ENCODE measurements around the gene IFI44. TPM values are rescaled to one million over a fixed set of nuclear protein-coding genes. Genes with fewer than 3 reads are reported as not detected.

The IFI44 gene, protein sequence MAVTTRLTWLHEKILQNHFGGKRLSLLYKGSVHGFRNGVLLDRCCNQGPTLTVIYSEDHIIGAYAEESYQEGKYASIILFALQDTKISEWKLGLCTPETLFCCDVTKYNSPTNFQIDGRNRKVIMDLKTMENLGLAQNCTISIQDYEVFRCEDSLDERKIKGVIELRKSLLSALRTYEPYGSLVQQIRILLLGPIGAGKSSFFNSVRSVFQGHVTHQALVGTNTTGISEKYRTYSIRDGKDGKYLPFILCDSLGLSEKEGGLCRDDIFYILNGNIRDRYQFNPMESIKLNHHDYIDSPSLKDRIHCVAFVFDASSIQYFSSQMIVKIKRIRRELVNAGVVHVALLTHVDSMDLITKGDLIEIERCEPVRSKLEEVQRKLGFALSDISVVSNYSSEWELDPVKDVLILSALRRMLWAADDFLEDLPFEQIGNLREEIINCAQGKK
- polyA plus RNA-seq (2013, experiment 1 of 4), result not detected
- not detected for polyA plus RNA-seq (2013, experiment 2 of 4)
- polyA plus RNA-seq (2013, experiment 3 of 4), result not detected
- polyA plus RNA-seq (2013, experiment 4 of 4), result not detected

DNA sequence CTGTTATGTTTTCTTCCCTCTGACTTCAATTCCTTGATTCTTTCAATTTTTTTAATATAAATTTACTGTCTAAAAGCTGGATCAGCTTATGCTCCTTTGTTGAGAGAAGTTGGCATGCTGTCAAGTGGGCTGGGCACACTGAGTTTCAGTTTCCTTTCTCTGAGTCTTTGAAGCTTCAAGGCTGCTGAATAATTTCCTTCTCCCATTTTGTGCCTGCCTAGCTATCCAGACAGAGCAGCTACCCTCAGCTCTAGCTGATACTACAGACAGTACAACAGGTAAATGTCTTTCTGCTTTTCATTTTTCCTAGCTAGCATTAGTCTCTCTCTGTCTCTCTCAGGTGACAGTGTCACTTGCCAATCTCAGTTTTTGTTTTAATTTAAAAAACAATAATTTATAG lies at the start of gene IFI44:
Gene IFI44, plus strand, starts transcription at position 204 of the 400 bp plus-strand sequence. CDS start 365 bp downstream, outside the sequence.
- Histone ChIP-seq H3K27ac (ENCODE audit: insufficient read depth, low read depth, low read length, poor library complexity, severe bottlenecking) (no peak within 1 kb of the TSS), H3K4me1 (ENCODE audit: control insufficient read depth, insufficient read depth, low read length) (no peaks in the 10 kb centered on the region), H3K9me3 (ENCODE audit: control insufficient read depth, low read length) (no peaks in the 10 kb centered on the region), H3K4me3 (ENCODE audit: insufficient read depth, low read depth, low read length) (no peak within 1 kb of the TSS), H3K36me3 (ENCODE audit: control insufficient read depth, insufficient read depth, low read length) (no peaks in the 10 kb centered on the region), H3K27me3 (ENCODE audit: control insufficient read depth, insufficient read depth, low read length, poor library complexity, severe bottlenecking) (no peaks in the 10 kb centered on the region)

DNA sequence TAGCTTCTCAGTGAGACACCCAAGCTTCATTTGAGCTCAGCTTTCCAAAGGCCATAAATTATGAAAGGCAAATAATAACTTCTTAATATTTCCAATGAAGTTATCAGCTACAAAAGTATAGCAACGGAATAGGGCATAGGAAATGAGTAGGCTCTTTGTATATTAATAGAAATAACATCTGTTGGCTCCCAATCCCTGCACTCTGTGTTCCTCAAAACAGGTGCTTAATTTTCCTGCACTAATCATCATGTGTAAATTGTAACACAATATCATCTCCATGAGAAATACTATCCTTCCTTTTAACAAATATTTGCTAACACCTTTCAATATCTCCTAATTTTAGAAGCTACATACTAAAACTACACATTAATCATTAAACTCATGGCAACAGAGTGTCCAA lies 48.6 kb upstream of the IFI44 start:
- Histone ChIP-seq H3K9me3 (ENCODE audit: control insufficient read depth, low read length) (no peaks in the 10 kb centered on the region), H3K4me1 (ENCODE audit: control insufficient read depth, insufficient read depth, low read length) (no peaks in the 10 kb centered on the region), H3K4me3 (ENCODE audit: insufficient read depth, low read depth, low read length) (no peak overlapping the region), H3K27me3 (ENCODE audit: control insufficient read depth, insufficient read depth, low read length, poor library complexity, severe bottlenecking) (no peaks in the 10 kb centered on the region), H3K27ac (ENCODE audit: insufficient read depth, low read depth, low read length, poor library complexity, severe bottlenecking) (no peak overlapping the region), H3K36me3 (ENCODE audit: control insufficient read depth, insufficient read depth, low read length) (no peaks in the 10 kb centered on the region)
- no CpG with 5 or more reads among the region's 1 CpG for WGBS, 2 experiments

DNA sequence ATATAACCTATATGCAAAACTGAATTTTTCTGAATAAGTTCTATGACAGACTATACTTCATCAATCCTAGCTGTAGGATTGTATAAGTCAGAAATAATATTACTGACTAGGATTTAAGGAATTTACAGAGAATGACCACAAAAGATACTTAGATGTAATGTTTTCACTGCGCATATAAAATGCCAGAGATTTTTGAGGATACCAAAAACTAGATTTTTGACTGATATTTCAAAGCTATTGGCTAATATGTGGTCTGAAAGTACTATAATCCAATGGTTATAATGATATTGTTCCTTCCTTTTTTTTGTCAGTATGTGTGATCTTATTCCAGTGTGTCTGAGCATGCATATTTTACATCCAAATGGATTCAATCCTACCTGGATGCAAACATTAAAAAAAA lies 46.4 kb upstream of the IFI44 start:
- Histone ChIP-seq H3K27ac (ENCODE audit: insufficient read depth, low read depth, low read length, poor library complexity, severe bottlenecking) (no peak overlapping the region), H3K36me3 (ENCODE audit: control insufficient read depth, insufficient read depth, low read length) (no peaks in the 10 kb centered on the region), H3K9me3 (ENCODE audit: control insufficient read depth, low read length) (no peaks in the 10 kb centered on the region), H3K27me3 (ENCODE audit: control insufficient read depth, insufficient read depth, low read length, poor library complexity, severe bottlenecking) (no peaks in the 10 kb centered on the region), H3K4me1 (ENCODE audit: control insufficient read depth, insufficient read depth, low read length) (no peaks in the 10 kb centered on the region), H3K4me3 (ENCODE audit: insufficient read depth, low read depth, low read length) (no peak overlapping the region)
- WGBS, 2 experiments, result 91 to 100% methylated on average over 1 of the region's 1 CpG

DNA sequence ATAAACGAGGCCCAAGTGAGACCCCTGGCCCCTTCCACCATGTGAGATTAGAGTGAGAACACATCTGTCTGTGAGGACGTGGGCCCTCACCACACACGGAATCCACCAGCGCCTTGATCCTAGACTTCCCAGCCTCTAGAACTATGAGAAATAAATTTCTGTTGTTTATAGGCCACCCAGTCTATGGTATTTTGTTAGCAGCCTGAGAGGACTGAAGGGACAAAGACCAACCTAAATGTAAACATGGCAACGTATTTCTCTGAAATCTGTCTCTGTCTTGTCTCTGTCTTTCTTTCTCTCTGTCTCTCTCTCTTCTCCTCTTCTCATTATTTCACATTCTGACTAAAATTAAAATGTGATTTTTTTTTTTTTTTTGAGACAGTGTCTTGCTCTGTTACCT lies 45.0 kb upstream of the IFI44 start:
- no peaks in the 10 kb centered on the region for H3K27me3 ChIP-seq (ENCODE audit: control insufficient read depth, insufficient read depth, low read length, poor library complexity, severe bottlenecking)
- WGBS, 2 experiments, result 73 to 92% methylated on average over 4 to 5 of the region's 5 CpGs
- no peak overlapping the region for H3K4me3 ChIP-seq (ENCODE audit: insufficient read depth, low read depth, low read length)
- no peaks in the 10 kb centered on the region for H3K4me1 ChIP-seq (ENCODE audit: control insufficient read depth, insufficient read depth, low read length)
- H3K36me3 ChIP-seq (ENCODE audit: control insufficient read depth, insufficient read depth, low read length), result no peaks in the 10 kb centered on the region
- H3K27ac ChIP-seq (ENCODE audit: insufficient read depth, low read depth, low read length, poor library complexity, severe bottlenecking), result no peak overlapping the region
- H3K9me3 ChIP-seq (ENCODE audit: control insufficient read depth, low read length), result no peaks in the 10 kb centered on the region

DNA sequence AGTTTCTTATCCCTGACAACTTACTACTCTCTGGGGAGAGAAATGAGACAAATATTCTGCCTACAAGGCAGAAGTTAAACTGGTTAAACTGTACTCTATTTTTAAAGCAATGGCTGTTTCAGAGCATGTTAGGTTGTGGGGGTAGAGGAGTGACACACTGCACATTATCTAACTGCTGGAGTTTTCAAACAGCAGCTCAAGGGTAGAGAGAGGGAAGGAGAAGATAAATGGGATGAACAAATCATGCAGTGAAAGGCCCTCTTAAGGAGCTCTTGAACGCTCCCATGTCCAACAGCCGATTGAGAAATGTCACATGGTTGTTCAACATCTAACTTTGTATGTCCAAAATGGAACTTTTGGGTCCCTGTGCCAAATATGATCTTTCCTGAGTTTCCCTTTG lies 43.4 kb upstream of the IFI44 start:
- H3K4me1 ChIP-seq (ENCODE audit: control insufficient read depth, insufficient read depth, low read length), result no peaks in the 10 kb centered on the region
- H3K27ac ChIP-seq (ENCODE audit: insufficient read depth, low read depth, low read length, poor library complexity, severe bottlenecking), result no peak overlapping the region
- no peak overlapping the region for H3K4me3 ChIP-seq (ENCODE audit: insufficient read depth, low read depth, low read length)
- H3K27me3 ChIP-seq (ENCODE audit: control insufficient read depth, insufficient read depth, low read length, poor library complexity, severe bottlenecking), result no peaks in the 10 kb centered on the region
- H3K36me3 ChIP-seq (ENCODE audit: control insufficient read depth, insufficient read depth, low read length), result no peaks in the 10 kb centered on the region
- WGBS, 2 experiments, result 92 to 93% methylated on average over 2 of the region's 2 CpGs
- H3K9me3 ChIP-seq (ENCODE audit: control insufficient read depth, low read length), result no peaks in the 10 kb centered on the region

DNA sequence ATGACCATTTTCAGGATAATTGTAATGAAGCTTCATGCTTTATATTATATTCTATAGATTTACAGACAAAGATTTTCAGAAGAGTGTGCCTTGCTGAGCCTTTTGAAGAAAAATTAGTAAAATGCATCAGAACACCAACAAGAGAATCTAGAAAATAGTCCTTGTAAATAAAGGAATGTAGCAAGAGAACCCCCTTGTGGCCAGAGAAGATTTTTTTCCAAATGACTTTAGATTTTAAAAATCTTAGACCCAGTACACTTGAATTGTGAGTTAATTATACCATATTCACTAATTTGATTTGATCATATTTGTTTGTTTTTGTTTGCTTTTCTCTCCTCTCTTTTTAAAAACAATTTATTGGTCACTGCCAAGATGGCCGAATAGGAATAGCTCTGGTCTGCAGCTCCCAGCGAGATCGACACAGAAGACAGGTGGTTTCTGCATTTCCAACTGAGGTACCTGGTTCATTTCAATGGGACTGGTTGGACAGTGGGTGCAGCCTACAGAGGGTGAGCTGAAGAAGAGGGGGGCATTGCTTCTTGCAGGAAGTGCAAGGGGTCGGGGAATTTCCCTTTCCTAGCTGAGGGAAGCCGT lies 42.2 kb upstream of the IFI44 start:
- H3K36me3 ChIP-seq (ENCODE audit: control insufficient read depth, insufficient read depth, low read length), result no peaks in the 10 kb centered on the region
- no peaks in the 10 kb centered on the region for H3K4me1 ChIP-seq (ENCODE audit: control insufficient read depth, insufficient read depth, low read length)
- 86 to 94% methylated on average over 5 of the region's 5 CpGs for WGBS, 2 experiments
- H3K9me3 ChIP-seq (ENCODE audit: control insufficient read depth, low read length), result no peaks in the 10 kb centered on the region
- H3K27me3 ChIP-seq (ENCODE audit: control insufficient read depth, insufficient read depth, low read length, poor library complexity, severe bottlenecking), result no peaks in the 10 kb centered on the region
- H3K4me3 ChIP-seq (ENCODE audit: insufficient read depth, low read depth, low read length), result no peak overlapping the region
- no peak overlapping the region for H3K27ac ChIP-seq (ENCODE audit: insufficient read depth, low read depth, low read length, poor library complexity, severe bottlenecking)

DNA sequence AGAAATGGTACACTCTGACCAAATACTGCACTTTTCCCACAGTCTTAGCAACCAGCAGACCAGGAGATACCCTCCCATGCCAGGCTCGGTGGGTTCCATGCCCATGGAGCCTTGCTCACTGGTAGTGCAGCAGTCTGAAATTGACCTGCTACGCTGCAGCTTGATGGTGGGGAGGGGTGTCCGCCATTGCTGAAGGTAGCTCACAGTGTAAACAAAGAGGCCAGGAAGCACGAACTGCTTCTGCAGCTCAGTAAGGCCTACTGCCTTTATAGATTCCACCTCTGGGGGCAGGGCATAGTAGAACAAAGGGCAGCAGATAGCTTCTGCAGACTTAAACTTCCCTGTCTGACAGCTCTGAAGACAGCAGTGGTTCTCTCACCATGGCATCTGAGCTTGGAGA lies 41.7 kb upstream of the IFI44 start:
- Histone ChIP-seq H3K27me3 (ENCODE audit: control insufficient read depth, insufficient read depth, low read length, poor library complexity, severe bottlenecking) (no peaks in the 10 kb centered on the region), H3K27ac (ENCODE audit: insufficient read depth, low read depth, low read length, poor library complexity, severe bottlenecking) (no peak overlapping the region), H3K9me3 (ENCODE audit: control insufficient read depth, low read length) (no peaks in the 10 kb centered on the region), H3K36me3 (ENCODE audit: control insufficient read depth, insufficient read depth, low read length) (no peaks in the 10 kb centered on the region), H3K4me3 (ENCODE audit: insufficient read depth, low read depth, low read length) (no peak overlapping the region), H3K4me1 (ENCODE audit: control insufficient read depth, insufficient read depth, low read length) (no peaks in the 10 kb centered on the region)
- WGBS, 2 experiments, result 61 to 70% methylated on average over 4 of the region's 4 CpGs

DNA sequence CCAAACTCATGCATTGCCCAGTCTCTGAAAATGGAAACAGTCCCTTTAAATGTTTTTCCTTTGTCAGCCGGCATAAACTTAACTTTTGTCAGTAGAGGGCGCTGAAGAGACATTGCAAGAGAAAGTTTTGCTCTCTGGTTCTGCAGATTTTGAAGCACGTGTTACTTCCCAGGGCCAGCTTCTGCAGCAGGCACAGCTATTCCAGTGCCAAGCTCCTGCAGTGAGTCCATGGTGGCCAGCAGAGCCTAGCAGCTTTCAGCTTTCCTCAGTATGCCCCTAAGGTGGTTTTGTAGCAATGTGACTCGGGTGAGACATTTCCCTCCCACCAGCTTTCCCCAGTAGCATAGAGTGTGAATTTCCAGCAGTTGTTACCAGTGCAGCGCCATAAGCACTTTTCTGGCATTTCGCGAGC lies 32.0 kb upstream of the IFI44 start:
- peaks cover 3% of the 10 kb centered on the region for H3K4me1 ChIP-seq (ENCODE audit: control insufficient read depth, insufficient read depth, low read length)
- H3K36me3 ChIP-seq (ENCODE audit: control insufficient read depth, insufficient read depth, low read length), result no peaks in the 10 kb centered on the region
- 47 to 49% methylated on average over 7 of the region's 7 CpGs for WGBS, 2 experiments
- no peak overlapping the region for H3K27ac ChIP-seq (ENCODE audit: insufficient read depth, low read depth, low read length, poor library complexity, severe bottlenecking)
- H3K9me3 ChIP-seq (ENCODE audit: control insufficient read depth, low read length), result no peaks in the 10 kb centered on the region
- no peak overlapping the region for H3K4me3 ChIP-seq (ENCODE audit: insufficient read depth, low read depth, low read length)
- no peaks in the 10 kb centered on the region for H3K27me3 ChIP-seq (ENCODE audit: control insufficient read depth, insufficient read depth, low read length, poor library complexity, severe bottlenecking)

DNA sequence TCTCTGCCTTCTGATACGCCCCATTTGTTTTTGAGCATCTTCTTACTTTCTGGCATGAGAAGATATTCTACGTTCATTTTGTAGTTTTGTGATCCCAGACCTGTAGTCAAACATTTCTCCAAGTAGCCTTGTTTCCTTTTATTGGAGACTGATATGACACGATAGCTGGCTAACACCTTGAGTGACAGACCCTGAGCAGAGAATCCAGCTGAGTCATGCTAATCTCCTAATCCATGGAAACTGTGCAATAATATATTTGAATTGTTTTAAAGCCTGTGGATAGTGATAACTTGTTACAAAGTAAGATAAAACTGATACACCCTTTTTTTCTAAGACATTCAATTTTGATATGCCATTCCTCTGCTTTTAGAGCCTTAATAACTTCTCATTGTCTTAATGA lies 30.6 kb upstream of the IFI44 start:
- H3K9me3 ChIP-seq (ENCODE audit: control insufficient read depth, low read length), result no peaks in the 10 kb centered on the region
- no peaks in the 10 kb centered on the region for H3K27me3 ChIP-seq (ENCODE audit: control insufficient read depth, insufficient read depth, low read length, poor library complexity, severe bottlenecking)
- no peak overlapping the region for H3K4me3 ChIP-seq (ENCODE audit: insufficient read depth, low read depth, low read length)
- H3K27ac ChIP-seq (ENCODE audit: insufficient read depth, low read depth, low read length, poor library complexity, severe bottlenecking), result no peak overlapping the region
- peaks cover 3% of the 10 kb centered on the region for H3K4me1 ChIP-seq (ENCODE audit: control insufficient read depth, insufficient read depth, low read length)
- H3K36me3 ChIP-seq (ENCODE audit: control insufficient read depth, insufficient read depth, low read length), result no peaks in the 10 kb centered on the region
- WGBS, 2 experiments, result 93% methylated on average over 3 of the region's 3 CpGs

DNA sequence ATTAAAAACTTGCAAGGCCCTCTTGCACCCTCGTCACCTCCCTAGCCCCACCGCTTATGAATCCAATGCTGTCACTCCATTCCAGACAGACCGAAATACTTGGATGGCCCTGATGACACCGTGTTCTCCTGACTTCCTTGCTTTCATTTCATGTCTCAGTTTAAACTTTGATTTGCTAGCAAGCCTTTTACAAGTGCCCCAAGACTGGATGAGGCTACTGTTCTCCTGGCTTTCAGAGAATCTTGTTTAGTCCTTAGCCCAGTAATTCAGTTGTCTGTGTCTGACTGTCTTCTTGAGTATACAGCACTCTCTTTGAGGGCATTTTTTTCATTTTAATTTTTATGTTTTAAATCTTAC lies 30.2 kb upstream of the IFI44 start:
- no peaks in the 10 kb centered on the region for H3K9me3 ChIP-seq (ENCODE audit: control insufficient read depth, low read length)
- no peaks in the 10 kb centered on the region for H3K27me3 ChIP-seq (ENCODE audit: control insufficient read depth, insufficient read depth, low read length, poor library complexity, severe bottlenecking)
- no peak overlapping the region for H3K27ac ChIP-seq (ENCODE audit: insufficient read depth, low read depth, low read length, poor library complexity, severe bottlenecking)
- no peaks in the 10 kb centered on the region for H3K36me3 ChIP-seq (ENCODE audit: control insufficient read depth, insufficient read depth, low read length)
- H3K4me1 ChIP-seq (ENCODE audit: control insufficient read depth, insufficient read depth, low read length), result peaks cover 3% of the 10 kb centered on the region
- H3K4me3 ChIP-seq (ENCODE audit: insufficient read depth, low read depth, low read length), result no peak overlapping the region
- WGBS, 2 experiments, result 90 to 92% methylated on average over 4 of the region's 4 CpGs

Data from ectodermal cell (in vitro differentiated cells).